Kidney (tissue), 14 donors: ENCODE data around the gene FBXO8. TPM values are rescaled to one million over a fixed set of nuclear protein-coding genes. Genes with fewer than 3 reads are reported as not detected.
A peak's percentile ranks its signal among the peaks of the same experiment; 100 is the strongest.

Experiments used
- DNase-seq, 5 donors: peaks; one replicate each; pipeline ENCODE4 v3.0.0-alpha.2; 2013 to 2020
- FAIRE-seq: peaks from 2 replicates; lab custom pipeline; 2012; peaks lifted over from hg19 to GRCh38; lab: Jason Lieb, UNC
- H3K27ac ChIP-seq, 2 donors: one replicate each; pipeline ENCODE4 v1.7.0; 2013; ENCODE audit warnings: low read depth in 2 of 2, low read length in 2 of 2, inconsistent platforms in 1 of 2
- H3K27me3 ChIP-seq: one replicate; pipeline ENCODE4 v1.7.1; 2013; ENCODE audit warnings: low read length, inconsistent platforms; ENCODE audit not compliant: control insufficient read depth, insufficient read depth
- H3K36me3 ChIP-seq, 3 donors: one replicate each; pipeline versions ENCODE4 v1.7.0 to v1.7.1; 2013; ENCODE audit warnings: low read length in 3 of 3, control low read depth in 1 of 3, inconsistent platforms in 1 of 3; ENCODE audit not compliant: insufficient read depth in 3 of 3, control insufficient read depth in 2 of 3
- H3K4me1 ChIP-seq, 3 donors: one replicate each; pipeline versions ENCODE4 v1.7.0 to v1.7.1; 2013; ENCODE audit warnings: low read length in 3 of 3, inconsistent platforms in 1 of 3, low read depth in 1 of 3; ENCODE audit not compliant: control insufficient read depth in 2 of 3, insufficient read depth in 2 of 3
- H3K4me3 ChIP-seq, 3 donors: one replicate each; pipeline versions ENCODE4 v1.7.0 to v1.8.1; 2013; ENCODE audit warnings: low read length in 3 of 3, control low read depth in 1 of 3, inconsistent platforms in 1 of 3
- H3K9ac ChIP-seq, 3 donors: one replicate each; pipeline versions ENCODE4 v1.7.0 to v1.7.1; 2013; ENCODE audit warnings: low read length in 3 of 3, control low read depth in 1 of 3, inconsistent platforms in 1 of 3
- H3K9me3 ChIP-seq, 3 donors: one replicate each; pipeline versions ENCODE4 v1.7.0 to v1.7.1; 2013; ENCODE audit warnings: low read length in 3 of 3, control low read depth in 1 of 3, inconsistent platforms in 1 of 3; ENCODE audit not compliant: control insufficient read depth in 2 of 3, insufficient read depth in 1 of 3
- CTCF ChIP-seq: IDR thresholded peaks from 3 replicates; pipeline ENCODE4 v1.5.1; 2012; ENCODE audit warnings: mild to moderate bottlenecking, moderate library complexity, borderline replicate concordance; ENCODE audit not compliant: insufficient read depth; ENCODE audit errors: extremely low read depth
- intact Hi-C: fragments of 100-400 bp; cut with DNase I; formaldehyde crosslinking; loops from one replicate; pipeline ENCODE4 v1.11.1; 2022
- polyA plus RNA-seq: library from polyadenylated mRNA; stranded (reverse); fragments of 350-450 nt; fragmentation: Illumina TruSeq; extraction: RNeasy Lipid Tissue Mini Kit (QIAGEN cat#74804); gene quantifications from one replicate; pipeline ENCODE4 v1.2.3, GENCODE V29; 2014; ENCODE audit warnings: low read depth, low replicate concordance; ENCODE audit not compliant: insufficient read depth
- total RNA-seq: library from RNA; stranded (reverse); fragmentation: NEBNext Ultra II Directional; extraction: Animal tissue kit (Norgen Biotek cat#: 25700); gene quantifications from one replicate; pipeline ENCODE4 v1.2.1, GENCODE V29; 2021
- donor health status: control.
- donor health status: control.
- donor health status: control.
- donor health status: control.
- donor health status: control.
- donor health status: DM: yes; HTN: yes; CAD: no.
- donor health status: Normal renal cell carcinoma (clear cell type).

Gene FBXO8
- total and polyA plus RNA-seq, 2 donors from 2014 or later: 35.3 to 36.3 TPM

DNA sequence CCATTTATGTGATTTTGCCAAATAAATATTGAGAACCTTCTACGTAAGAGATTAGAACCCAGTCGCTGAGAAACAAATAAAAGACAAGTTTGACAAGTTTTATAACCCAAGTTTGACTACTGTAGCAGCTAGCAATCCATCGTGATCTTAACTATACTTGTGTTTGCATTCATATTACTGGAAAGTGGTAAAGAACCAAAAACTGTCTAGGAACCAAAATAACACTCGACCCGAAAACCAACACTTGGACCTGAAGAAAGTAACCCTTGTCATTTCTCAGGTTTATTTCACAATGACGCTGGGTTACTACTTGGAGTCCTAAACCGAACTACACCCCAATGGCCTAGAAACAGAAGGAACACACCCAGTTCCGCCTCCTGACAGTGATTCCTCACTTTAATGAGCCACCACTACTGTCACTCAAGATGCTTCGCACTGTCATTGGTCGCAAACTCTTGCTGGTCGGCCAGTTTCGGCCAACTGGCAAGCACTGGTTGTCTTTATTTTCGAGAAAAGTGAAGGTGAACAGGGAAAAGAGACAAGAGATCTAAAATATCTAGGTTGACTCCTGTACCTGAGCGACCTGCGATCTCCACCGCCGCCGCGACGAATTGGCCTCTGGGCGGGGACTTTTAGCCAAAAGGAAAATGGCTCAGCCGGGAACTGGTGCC lies 496 bp downstream of the FBXO8 start:
- intact Hi-C loops: no loop called here
- no peak for TF ChIP-seq CTCF
- Histone ChIP-seq H3K4me1 (peaks cover 0 to 7% (median 3%) of the 10 kb centered on the region in 3 donors), H3K27me3 (no peaks in the 10 kb centered on the region), H3K9me3 (no peaks in the 10 kb centered on the region), H3K4me3 (peak overlapping the region; percentile 88 to 95 (median 91)), H3K36me3 (peaks cover 0 to 2% (median 0%) of the 10 kb centered on the region in 3 donors), H3K27ac (peak overlapping the region; percentile 98 to 100), H3K9ac (peak overlapping the region; percentile 92 to 94 (median 94))
- FAIRE-seq (peak; percentile 96), DNase-seq (peak; percentile 77 to 97 (median 83))

DNA sequence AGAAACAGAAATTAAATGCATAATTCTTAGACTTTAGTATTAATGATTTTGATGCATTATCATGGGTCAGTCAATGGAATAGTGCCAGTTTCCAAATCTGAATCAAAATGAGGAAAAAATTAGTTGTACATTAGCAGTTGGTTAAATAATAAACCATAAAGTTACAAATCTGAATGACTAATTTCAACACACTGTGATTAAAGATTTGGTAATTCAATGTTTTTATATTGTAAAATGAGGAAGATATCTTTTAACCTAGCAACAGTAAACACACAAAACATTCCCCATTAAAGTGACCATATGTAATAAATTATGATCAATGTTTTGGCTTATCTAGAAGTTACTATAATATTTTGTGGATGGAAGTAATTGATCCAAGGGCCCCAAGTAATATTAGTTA lies 1.6 kb downstream of the FBXO8 start:
- intact Hi-C loops: no loop called here
- no peak overlapping the region for H3K9ac ChIP-seq
- FAIRE-seq: peak; percentile 76
- no peaks in the 10 kb centered on the region for H3K9me3 ChIP-seq
- peaks cover 0 to 7% (median 3%) of the 10 kb centered on the region in 3 donors for H3K4me1 ChIP-seq
- H3K27me3 ChIP-seq: no peaks in the 10 kb centered on the region
- peak overlapping the region in 1 of 3 donors; percentile 88 for H3K4me3 ChIP-seq
- peaks cover 0 to under 1% (median 0%) of the 10 kb centered on the region in 3 donors for H3K36me3 ChIP-seq
- TF ChIP-seq CTCF: no peak
- no peak overlapping the region for H3K27ac ChIP-seq
- no peak for DNase-seq

DNA sequence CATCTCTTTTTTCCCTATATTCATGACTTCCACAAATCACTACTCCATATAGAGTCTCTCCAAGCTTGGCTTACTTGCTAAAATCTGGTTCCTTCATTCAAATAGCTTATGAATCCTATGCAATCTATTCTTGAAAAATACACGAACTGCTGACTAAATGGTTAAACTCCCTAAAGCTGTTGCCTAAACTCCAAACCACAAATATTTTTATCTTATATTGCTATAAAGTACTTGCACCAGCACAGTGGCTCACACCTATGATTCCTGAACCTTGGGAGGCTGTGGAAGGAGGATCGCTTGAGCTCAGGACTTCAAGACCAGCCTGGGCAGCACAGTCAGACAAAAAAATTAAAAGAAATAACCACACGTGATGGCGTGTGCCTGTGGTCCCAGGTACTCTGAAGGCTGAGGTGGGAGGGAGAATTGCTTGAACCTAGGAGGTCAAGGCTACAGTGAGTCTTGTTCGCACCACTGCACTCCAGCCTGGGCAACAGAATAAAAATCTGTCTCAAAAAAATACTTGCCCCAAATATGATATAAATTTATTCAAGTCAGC lies 2.2 kb downstream of the FBXO8 start:
- DNase-seq (no peak), FAIRE-seq (no peak)
- H3K9ac ChIP-seq: no peak overlapping the region
- intact Hi-C loops: no loop called here
- H3K36me3 ChIP-seq: no peaks in the 10 kb centered on the region
- H3K27ac ChIP-seq: no peak overlapping the region
- no peaks in the 10 kb centered on the region for H3K9me3 ChIP-seq
- no peak overlapping the region for H3K4me3 ChIP-seq
- peaks cover 0 to 7% (median 3%) of the 10 kb centered on the region in 3 donors for H3K4me1 ChIP-seq
- H3K27me3 ChIP-seq: no peaks in the 10 kb centered on the region
- TF ChIP-seq CTCF: no peak
